ENCODE measurements around the gene FOXA2.

- TF ChIP-seq CTCF (IDR thresholded peaks at IDR 0.05 in 2 of 3, conservative IDR thresholded peaks at IDR 0.05 in 1 of 3; ENCODE audit: insufficient read depth in 2 of 3, low read depth in 1 of 3, low read length in 3 of 3) (no peak), ATF7 (IDR thresholded peaks at IDR 0.05) (no peak), SREBF2 (CRISPR knock-in tag; IDR thresholded peaks at IDR 0.05) (no peak), FOXM1 (IDR thresholded peaks at IDR 0.05; ENCODE audit: low read depth) (no peak), FOXM1 (CRISPR knock-in tag; IDR thresholded peaks at IDR 0.05; ENCODE audit: low read depth) (no peak), ZC3H4 (CRISPR knock-in tag; IDR thresholded peaks at IDR 0.05; ENCODE audit: borderline replicate concordance) (no peak)
- TF ChIP-seq, protein P1, sequence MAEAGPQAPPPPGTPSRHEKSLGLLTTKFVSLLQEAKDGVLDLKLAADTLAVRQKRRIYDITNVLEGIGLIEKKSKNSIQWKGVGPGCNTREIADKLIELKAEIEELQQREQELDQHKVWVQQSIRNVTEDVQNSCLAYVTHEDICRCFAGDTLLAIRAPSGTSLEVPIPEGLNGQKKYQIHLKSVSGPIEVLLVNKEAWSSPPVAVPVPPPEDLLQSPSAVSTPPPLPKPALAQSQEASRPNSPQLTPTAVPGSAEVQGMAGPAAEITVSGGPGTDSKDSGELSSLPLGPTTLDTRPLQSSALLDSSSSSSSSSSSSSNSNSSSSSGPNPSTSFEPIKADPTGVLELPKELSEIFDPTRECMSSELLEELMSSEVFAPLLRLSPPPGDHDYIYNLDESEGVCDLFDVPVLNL (CRISPR knock-in tag; IDR thresholded peaks at IDR 0.05; ENCODE audit: low read depth), result no peak
- TF ChIP-seq, protein P2, sequence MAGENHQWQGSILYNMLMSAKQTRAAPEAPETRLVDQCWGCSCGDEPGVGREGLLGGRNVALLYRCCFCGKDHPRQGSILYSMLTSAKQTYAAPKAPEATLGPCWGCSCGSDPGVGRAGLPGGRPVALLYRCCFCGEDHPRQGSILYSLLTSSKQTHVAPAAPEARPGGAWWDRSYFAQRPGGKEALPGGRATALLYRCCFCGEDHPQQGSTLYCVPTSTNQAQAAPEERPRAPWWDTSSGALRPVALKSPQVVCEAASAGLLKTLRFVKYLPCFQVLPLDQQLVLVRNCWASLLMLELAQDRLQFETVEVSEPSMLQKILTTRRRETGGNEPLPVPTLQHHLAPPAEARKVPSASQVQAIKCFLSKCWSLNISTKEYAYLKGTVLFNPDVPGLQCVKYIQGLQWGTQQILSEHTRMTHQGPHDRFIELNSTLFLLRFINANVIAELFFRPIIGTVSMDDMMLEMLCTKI (IDR thresholded peaks at IDR 0.05; ENCODE audit: partially characterized antibody), result no peak
- TF ChIP-seq, protein P3, sequence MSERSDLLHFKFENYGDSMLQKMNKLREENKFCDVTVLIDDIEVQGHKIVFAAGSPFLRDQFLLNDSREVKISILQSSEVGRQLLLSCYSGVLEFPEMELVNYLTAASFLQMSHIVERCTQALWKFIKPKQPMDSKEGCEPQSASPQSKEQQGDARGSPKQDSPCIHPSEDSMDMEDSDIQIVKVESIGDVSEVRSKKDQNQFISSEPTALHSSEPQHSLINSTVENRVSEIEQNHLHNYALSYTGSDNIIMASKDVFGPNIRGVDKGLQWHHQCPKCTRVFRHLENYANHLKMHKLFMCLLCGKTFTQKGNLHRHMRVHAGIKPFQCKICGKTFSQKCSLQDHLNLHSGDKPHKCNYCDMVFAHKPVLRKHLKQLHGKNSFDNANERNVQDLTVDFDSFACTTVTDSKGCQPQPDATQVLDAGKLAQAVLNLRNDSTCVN (CRISPR knock-in tag; IDR thresholded peaks at IDR 0.05), result no peak
Observed at GRCh38 chr20:22578221-22579118, 5.9 kb downstream of the FOXA2 start.

Measured in K562 (cell line).